Measurements from ENCODE around the gene TOR1B. TPM values are rescaled to one million over a fixed set of nuclear protein-coding genes. Genes with fewer than 3 reads are reported as not detected.

Gene TOR1B
- total RNA-seq, 1 experiment from 2014 or later, result 80.4 TPM

DNA sequence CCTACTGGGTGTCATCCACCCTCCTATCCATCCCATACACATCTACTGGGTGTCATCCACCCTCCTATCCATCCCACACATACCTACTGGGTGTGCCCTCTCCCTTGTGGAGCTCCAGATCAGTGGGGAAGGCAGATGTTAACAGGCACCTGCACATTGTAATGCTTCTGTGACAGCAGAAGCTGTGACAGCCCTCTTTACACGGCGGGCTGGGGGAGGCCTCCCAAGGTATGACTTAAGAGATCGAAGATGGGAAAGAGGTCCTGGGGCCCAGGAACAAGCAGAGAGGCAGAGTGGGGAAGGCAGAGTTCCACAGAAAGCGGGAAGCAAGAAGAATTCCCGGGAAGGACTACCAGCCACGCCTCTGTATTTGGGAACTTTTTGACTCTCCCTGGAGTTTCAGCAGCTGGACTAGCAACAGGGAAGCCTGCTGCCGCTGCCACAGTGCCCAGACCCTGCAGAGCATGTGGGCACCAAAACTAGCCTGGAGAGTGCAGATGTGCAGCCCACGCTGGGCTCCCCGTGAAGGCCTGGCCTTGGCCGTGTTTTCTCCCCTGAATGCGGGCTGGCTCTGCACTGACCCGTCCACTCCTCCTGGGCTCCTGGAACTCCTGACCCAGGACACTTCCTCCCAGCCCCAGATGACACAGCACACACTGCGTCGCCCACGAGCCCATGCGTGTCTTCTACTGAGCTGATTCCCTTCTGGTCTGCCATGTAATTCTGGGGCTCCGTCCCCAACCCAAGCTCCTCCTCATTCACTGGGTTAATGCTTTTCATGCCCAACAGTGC lies 11.6 kb downstream of the TOR1B start:
- no peak for DNase-seq (ENCODE audit: low spot score)

DNA sequence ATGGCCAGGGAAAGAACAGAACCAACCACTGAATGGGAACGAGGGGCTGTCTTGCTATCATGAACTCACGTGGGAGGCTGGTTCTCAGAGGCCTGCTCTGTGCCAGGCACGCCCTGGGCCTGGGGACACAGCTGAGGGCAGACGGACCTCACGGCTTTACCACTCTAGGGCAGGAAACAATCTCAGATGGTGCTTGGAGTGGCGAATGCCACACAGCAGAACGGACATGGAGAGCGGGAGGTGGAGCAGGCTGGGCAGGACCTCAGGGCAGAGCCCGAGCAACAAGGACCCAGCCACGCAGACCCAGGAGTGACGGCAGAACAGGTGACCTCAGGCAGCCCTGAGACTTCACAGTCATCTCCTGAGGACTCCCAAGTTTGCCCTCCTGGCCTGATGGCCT lies 12.3 kb downstream of the TOR1B start:
- DNase-seq (ENCODE audit: low spot score), result no peak

DNA sequence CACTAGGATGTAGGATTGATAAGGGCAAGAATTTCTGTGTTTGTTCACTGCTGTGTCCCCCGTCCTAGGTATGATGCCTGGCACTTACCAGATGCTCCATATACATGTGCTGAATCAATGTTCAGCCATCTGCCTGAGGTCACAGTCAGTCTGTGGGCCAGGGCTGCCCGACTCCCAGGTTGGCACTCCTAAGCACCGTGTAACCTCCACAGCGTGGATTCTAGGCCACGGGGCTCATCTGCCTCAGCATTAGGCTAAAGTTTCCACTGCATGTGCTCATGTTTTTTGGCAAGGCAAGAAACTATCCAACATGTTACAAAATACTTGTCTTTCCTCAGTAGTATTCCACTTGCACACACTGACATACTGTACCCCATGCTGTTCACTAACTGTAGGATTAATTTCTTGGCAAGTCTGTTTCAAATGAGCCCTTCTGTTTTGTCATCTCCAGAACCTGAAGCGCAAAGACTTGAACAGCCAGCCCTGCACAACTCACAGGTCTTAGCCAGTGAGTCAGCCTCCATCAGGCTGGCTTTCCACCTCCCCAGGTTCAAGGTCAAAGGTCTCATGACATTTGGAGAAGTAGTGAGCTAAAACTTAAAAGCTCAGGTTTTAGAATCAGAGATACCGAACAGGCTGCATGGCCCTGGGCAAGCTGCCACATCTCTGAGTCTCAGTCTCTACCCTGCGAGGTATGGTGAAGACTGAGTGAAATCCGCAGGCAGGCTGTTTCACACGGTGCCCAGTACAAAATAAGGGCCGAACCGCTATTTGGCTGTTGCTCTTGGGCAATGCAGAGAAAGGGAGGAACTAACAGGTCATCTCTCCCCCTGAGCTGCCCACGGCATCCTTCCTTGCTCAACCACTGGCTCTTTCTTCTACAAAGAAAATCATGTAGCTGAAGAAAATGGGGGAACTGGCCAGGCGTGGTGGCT lies 13.8 kb downstream of the TOR1B start:
- no peak for DNase-seq (ENCODE audit: low spot score)

DNA sequence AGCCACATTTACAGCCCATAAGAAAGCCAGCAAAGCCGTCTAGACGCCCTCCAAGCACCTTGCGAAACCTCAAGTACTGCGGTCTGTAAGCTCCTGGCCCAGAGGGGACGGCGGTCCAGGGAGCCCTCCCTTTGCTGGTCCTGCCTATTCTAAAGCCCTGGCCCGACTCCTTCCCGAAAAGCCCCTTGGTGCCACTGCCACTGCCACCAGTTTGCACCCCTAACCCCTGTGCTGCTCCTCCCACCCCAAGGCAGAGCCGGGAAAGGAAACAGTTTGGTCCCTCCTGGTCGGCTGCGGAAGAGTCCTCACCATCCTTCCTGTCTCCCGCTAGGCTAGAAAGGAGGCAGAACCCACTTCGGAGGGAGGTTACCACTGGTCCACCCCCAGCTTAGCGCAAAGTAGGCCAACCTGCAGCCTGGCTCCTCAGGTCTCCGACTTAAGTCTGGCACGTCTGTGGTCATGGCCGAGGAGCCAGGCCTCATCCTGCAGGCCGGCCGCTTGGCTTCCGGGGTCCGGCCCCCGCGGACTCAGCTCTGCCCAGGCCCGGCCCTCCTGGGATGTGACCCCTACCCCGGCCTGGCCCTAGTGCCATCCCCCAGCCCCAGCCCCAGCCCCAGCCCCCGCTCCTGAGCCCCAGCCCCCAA lies 20.0 kb downstream of the TOR1B start:
- peak; percentile 10 for DNase-seq (ENCODE audit: low spot score)

DNA sequence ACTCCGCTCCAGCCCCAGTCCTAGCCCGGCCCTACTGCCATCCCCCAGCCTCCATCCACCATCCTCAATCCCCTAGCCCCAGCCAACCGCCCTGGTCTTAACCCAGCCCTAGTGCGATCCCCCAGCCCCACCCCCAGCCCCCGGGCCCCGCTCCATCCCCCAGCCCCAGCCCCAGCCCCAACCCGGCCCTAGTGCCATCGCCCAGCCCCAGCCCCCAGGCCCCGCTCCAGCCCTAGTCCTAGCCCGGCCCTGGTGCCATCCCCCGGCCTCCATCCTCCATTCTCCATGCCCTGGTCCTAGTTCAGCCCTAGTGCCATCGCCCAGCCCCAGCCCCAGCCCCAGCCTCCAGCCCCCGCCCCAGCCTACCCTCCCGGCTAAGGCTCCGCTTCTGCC lies 20.6 kb downstream of the TOR1B start:
- no peak for DNase-seq (ENCODE audit: low spot score)

DNA sequence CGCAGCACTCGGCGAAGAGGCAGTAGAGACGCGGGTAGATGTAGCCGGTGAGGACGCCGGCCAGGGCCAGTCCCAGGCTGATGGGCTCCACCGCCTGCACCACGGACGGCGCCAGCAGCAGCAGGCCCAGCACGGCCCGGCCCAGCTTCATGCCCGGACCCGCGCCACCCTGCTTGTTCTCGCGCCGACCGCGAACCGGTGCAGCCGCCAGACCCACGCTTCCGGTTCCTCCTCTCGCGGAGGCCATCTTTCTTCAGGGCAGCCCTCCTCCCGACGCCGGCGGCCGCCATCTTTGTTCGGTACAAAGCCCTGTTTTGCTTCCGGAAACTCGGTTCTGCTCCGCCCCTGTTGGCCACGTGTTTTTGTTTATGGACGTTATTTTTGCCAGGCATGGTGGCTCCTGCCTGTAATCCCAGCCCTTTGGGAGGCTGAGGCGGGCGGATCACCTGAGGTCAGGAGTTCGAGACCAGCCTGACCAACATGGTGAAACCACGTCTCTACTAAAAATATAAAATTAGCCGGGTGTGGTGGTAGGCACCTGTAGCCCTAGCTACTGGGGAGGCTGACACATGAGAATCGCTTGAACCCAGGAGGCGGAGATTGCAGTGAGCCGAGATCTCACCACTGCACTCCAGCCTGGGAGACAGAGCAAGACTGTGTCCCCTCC lies 21.1 kb downstream of the TOR1B start, which contains the start of gene TOR1A:
Gene TOR1A, minus strand, starts transcription at position 202 of the 667 bp plus-strand sequence. Its CDS starts 51 bp downstream, at position 151.
- DNase-seq (ENCODE audit: low spot score), result peak; percentile 88

DNA sequence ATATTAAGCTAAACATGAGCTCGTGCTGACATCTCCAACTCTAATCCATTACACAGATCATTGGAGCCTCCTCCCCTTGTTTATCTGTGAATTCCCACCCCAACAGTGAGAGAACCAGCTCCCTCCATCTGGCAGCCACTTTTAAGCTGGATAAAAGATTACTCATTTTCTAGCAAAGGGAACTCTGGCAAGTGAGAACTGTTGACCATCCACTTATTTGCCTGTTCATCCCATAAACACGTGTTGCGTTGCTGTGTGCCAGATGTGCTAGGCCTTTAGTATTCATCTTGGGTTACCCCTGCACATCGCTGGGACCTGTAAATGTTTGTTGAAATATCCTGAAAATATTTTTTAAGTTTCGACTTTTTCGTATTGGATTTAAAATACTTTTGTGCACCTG lies 23.4 kb downstream of the TOR1B start:
- DNase-seq (ENCODE audit: low spot score), result no peak

DNA sequence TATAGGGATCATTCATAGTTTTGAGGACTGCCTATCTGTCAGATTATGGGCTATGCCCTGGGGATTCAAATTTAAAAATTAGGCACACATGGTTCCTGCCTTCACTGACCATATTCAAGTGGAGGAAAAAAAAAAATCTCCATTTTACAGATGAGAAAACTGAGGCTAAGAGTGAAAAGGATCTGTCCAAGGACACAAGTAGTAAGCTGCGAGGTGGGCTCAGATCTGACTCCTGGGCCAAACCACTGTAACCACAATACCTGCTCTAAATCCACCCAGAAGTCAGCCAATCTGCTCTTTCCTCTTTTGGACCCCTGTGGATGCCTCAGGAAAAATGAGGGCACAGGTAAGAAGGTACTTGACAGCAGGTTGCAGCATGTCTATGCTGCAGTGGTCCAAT lies 23.8 kb downstream of the TOR1B start:
- no peak for DNase-seq (ENCODE audit: low spot score)

DNA sequence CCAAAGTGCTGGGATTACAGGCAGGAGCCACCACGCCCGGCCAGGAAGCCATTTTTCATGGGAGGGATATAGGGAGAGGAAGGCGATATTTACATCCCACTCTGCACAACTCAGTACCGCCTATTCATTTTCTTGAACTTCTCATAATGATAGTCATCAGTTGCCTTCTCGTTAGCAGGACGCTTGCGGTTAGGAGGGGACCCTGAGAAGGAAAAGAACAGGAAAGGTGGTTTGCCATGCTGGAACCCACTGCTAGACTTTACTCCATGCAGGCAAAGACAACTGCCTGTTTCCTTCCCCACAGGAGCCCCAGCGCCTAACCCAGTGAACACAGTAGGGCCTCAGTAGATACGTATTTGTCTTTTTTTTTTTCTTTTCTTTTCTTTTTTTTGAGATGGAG lies 25.1 kb downstream of the TOR1B start:
- DNase-seq (ENCODE audit: low spot score), result no peak

DNA sequence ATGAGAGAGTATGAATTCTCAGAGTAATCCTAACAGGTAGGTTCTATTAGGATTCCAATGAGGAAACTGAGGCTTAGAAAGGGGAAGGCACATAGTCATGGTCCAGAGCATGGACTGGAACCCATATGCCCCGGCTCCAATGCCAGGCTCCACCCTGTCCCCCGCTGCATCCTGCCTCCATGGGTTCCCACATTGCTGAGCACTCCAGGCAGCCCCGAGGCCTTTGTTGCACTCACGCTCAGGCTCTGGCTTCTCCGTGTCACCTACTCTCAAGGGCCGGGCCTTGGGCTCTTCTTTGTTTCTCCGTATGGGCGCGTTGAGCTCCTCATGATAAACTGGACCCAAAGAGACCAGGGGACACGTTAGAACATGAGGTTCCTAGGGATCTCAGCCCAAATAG lies 26.0 kb downstream of the TOR1B start:
- DNase-seq (ENCODE audit: low spot score), result no peak

DNA sequence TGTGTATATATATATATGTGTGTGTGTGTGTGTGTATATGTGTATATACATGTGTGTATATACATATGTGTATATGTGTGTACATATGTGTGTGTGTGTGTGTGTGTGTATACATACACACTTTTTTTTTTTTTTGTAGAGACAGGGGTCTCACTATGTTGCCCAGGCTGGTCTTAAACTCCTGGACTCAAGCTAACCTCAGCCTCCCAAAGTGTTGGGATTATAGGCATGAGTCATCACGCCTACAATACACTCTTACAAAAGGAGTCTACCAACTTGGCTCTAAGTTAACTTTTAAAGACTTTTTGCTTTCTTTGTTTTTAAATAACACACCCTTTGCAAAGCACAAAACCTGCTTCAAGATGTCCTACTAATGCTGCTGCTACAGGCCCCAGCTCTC lies 30.0 kb downstream of the TOR1B start:
- DNase-seq (ENCODE audit: low spot score), result no peak

DNA sequence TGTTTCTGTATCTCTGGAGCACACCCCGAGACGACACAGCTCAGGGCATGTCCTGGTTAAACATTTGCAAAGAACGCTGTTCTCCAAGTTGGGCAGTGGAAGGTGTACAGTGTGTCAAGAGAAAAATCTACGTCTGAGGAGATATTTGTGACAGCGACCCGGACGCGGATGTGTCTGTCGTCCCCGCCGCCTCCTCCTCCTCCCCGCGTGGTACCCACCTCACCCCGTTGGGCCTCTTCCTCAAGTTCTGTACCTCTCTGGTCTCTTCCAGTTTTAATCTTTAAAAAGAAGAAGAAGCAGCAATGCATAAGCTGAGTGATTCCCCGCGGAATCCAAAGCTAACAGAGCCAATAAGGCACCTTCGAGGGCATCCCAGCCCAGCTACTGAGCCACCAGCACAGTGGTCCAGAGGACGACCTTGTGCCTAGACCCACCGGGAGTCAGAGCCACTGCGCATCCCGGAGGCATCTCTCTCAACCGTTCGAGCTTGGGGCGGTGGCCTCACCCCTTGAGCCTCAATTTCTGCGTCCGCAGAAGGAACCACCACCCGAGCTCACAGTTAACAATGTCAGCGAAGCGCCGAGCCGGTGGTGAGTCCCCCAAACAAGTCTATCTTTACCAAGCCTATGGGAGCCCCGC lies 31.6 kb downstream of the TOR1B start:
- DNase-seq (ENCODE audit: low spot score), result no peak

DNA sequence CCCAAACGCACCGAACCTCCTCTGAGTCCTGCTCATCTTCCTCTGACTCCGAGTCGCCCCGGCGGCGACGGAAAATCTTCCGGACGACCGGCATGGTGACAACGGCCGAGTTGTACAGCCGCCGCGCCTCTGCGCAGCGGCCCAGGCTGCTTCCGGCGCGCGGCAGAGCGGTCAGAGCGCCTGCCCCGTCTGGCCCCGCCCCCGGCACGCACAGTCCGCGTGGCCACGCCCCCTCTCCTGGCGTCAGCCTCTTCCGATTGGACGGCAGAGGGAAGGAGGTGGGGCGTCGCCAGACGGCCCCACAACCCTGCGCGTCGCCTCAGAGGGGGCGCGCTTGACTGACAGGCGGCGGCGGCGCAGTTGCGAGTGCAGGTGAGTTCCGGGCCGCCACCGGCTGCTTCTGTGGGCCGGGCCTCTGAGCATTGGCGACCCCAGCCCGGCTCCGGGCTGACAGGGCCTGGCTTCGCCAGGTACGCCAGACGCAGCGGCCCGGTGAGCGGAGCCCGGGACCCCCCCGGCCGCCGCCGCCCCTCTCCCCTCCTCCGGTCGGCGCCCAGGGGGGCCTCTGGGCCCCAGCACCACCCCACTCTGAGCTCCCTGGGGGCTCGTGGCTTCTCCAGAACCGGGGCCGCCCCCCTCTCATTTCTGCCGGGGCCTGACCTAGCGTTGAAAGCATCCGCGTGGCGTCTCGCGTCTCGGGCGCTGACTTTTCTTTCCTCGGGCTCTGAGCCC lies 32.3 kb downstream of the TOR1B start, which contains the start of the genes C9orf78 and USP20:
Gene C9orf78, minus strand, starts transcription at position 148 of the 732 bp plus-strand sequence. Its CDS starts 54 bp downstream, at position 94.
Gene USP20, plus strand, starts transcription at position 331 of the 732 bp plus-strand sequence. CDS start 17,098 bp downstream, outside the sequence.
- peak; percentile 88 for DNase-seq (ENCODE audit: low spot score)

DNA sequence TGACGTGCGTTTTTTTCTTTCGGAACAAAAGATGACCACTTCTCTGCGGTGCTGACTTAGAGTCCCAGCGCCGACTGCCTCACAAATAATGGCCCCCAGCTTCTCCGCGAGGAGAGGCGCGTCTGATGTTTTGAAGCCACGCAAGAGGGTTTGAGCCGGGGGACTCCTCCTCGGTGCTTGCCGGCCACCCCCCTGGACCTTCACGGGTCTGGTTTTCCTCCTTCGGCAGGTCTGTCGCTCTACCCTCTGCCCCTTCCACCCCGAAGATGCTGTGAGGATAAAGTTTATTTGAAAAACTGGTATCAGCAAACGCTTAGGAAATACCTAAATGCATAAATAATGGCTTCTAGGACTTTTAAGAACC lies 32.9 kb downstream of the TOR1B start:
- DNase-seq (ENCODE audit: low spot score), result no peak

DNA sequence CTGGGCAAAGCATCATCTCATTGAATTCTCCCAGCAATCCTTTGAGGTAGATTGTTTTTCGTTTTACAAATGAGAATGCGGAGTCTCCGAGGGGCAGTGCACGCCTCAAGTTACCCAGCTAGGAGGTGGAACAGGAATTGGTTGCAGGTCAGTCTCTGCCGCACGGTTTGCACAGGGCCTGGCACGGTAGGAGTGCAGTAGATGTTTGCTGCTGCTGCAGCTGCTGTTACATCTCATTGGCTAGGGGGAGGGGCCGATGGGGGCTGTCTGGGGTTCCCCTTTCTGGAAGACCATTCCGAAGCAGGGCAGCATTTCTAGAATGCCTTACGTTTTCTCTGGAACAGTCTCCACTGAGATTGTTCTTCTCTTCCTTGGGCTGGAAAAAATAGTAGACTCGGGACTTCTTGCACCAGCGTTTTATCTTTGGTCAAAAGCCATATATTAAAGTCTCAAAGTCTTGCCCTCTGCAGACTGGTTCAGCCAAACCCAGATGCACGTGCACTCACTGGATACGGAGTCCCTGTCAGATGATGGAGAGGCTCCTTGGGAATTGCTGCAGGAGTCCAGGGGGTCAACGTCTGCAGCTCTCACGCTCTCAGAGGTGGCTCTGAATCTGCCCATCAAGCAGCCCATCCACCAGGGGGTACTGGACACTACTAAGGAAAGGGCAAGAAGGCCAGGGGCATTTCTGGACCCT lies 33.5 kb downstream of the TOR1B start:
- no peak for DNase-seq (ENCODE audit: low spot score)

DNA sequence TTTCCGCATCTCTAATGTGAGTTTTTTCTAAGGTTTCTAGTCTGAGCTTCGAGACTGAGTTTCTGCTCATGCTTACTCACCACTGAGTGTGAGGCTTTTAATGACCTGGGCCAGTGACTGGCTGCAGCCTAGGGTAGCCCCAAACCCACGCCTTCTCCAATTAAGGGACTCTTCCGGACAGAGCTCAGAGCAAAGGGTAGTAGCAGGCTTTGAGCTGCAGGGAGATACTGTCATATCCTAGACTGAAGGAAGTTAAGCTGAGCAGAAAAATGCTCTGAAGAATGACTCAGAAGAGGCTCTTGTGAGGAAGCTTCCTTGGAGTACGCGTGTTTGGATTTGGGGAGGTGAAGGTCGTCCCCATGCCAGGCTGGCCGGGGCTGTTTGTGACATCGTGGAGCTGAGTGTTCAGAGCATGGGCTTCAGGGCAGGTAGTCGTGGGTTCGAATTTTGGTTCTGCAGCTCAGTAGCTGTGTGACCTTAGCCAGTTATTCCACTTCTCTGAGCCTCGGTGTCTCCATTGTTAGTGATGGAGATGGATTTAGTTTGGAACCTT lies 35.8 kb downstream of the TOR1B start:
- peak; percentile 82 for DNase-seq (ENCODE audit: low spot score)

DNA sequence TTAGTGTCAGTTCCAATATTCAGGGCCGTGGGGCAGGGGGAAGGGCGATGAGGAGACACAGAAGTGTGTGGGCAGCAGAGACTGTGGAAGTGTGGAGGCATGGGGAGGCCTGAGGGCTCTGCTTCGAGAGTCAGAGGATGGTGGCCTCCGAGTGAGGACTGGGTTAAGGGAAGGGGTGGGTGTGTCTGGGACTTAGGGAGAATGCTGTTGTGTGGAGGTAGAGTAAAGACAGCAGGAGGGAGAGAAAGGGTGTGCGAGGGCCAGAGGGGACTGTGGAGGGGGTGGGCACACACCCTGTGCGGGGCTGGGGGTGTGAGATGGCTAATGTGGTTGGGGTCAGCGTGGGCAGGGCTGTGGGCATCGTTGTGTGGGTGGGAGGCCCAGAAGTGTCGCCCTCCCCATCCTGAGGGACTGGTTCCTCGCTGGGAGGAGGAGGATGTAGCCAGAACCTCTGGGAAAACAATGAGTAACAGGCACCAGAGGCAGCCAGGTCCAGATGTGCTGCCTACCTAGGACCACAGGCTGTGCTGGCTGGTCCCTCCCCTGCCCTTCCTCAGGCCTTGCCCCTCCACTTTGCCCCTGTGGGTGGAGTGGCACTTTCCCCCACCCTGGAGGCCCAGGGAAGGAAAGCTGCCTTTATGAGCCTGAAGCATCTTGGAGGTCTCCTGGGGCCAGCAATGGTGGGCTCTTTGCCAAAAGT lies 36.5 kb downstream of the TOR1B start:
- DNase-seq (ENCODE audit: low spot score), result no peak

DNA sequence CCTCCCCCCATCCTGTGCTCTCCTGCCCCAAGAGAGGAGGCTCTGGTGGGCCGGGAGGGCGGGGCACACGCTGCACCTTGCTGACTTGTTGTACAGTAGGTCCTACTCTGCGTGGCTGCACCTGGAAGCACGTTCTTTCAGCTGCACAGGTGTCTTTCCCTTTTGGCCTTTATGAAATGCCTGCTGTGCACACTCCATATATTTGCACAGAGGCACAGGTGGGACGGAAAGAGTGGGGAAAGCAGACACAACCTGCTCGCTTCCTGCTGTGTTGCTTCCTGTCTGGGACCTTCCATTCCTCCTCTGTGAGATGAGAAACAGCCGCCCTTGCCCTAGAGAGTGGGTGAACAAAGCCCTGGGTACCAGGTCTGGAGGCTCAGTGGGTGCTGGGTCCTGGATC lies 37.0 kb downstream of the TOR1B start:
- no peak for DNase-seq (ENCODE audit: low spot score)

DNA sequence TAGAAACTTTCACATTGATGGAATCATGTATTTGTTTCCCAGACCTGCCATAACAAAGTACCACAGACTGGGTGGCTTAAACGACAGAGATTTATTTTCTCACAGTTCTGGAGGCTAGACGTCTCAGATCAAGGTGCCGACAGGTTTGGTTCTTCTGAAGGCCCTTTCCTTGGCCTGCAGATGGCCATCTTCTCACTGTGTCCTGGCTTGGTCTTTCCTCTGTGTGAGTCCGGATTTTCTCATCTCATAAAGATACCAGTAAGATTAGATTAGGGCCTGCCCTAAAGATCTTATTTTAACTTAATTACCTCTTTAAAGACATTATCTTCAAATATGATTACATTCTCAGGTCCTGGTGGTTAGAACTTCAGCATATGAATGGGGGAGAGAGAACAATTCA lies 38.1 kb downstream of the TOR1B start:
- DNase-seq (ENCODE audit: low spot score), result no peak

Data from A172 (cell line).